ENCODE data around the gene ANTXR2.

The ANTXR2 gene

DNA sequence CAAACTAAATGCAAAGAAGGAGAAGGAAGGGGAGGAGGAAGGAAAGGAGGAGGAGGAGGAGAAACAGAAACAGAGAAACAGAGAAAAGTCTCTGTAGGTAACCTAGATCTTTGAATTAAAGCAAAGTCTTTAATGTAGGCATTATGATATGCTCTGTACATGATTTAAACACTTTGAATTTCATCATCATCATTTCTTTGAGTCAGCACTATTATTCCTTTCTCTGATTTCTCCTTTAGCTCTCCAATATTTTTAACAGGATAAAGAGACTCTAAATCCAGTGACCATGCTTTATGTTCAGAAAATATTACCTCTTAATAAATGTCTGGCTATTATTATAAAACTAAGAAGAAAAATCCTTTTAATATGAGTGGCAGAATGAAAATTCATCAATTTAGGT lies 124.3 kb downstream of the ANTXR2 start:
- Histone ChIP-seq H3K9ac (ENCODE audit: low read length) (no peak overlapping the region), H3K9me2 (ENCODE audit: low read depth, low read length) (no peaks in the 10 kb centered on the region), H3F3A (ENCODE audit: insufficient read depth, low read length) (no peaks in the 10 kb centered on the region), H3K9me3 (ENCODE audit: low read length) (no peaks in the 10 kb centered on the region), H4K20me1 (ENCODE audit: insufficient read depth, low read length) (no peaks in the 10 kb centered on the region), H3K4me2 (ENCODE audit: low read length) (no peak overlapping the region), H3K4me1 (ENCODE audit: insufficient read depth, low read length, severe bottlenecking) (no peaks in the 10 kb centered on the region), H2AFZ (ENCODE audit: low read length) (no peak overlapping the region), H3K79me2 (ENCODE audit: insufficient read depth, low read length) (no peaks in the 10 kb centered on the region), H3K36me3 (ENCODE audit: insufficient read depth, low read length) (no peaks in the 10 kb centered on the region), H3K27me3 (ENCODE audit: insufficient read depth, low read length) (no peaks in the 10 kb centered on the region), H3K4me3 (ENCODE audit: low read depth, low read length, poor library complexity, severe bottlenecking) (no peak overlapping the region), H3K27ac (ENCODE audit: low read depth, low read length, poor library complexity, severe bottlenecking) (no peak overlapping the region)
- TF ChIP-seq, protein P1, sequence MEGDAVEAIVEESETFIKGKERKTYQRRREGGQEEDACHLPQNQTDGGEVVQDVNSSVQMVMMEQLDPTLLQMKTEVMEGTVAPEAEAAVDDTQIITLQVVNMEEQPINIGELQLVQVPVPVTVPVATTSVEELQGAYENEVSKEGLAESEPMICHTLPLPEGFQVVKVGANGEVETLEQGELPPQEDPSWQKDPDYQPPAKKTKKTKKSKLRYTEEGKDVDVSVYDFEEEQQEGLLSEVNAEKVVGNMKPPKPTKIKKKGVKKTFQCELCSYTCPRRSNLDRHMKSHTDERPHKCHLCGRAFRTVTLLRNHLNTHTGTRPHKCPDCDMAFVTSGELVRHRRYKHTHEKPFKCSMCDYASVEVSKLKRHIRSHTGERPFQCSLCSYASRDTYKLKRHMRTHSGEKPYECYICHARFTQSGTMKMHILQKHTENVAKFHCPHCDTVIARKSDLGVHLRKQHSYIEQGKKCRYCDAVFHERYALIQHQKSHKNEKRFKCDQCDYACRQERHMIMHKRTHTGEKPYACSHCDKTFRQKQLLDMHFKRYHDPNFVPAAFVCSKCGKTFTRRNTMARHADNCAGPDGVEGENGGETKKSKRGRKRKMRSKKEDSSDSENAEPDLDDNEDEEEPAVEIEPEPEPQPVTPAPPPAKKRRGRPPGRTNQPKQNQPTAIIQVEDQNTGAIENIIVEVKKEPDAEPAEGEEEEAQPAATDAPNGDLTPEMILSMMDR (IDR thresholded peaks at IDR 0.05; ENCODE audit: low read length) = no peak
- no peak for TF ChIP-seq EZH2 (IDR thresholded peaks at IDR 0.05; ENCODE audit: borderline replicate concordance, low read length)

DNA sequence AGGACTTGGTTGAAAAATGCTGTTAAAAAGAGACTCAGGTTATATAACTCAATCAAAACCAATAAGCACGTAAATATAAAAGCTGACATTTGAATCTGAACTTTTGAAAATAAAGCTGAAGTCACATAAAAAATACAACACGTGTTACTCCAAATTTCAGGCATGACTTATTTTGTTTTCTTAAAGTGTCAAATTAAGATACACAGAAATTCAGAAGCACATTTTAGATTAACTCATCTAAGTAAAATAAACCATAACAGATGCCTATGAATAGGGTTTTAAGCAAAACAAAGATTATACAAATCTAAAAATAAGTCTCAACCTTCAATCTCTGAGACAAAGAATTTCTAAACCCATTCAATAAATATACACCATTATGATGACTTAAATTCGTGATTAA lies 124.8 kb downstream of the ANTXR2 start:
- H3K4me3 ChIP-seq (ENCODE audit: low read depth, low read length, poor library complexity, severe bottlenecking) = no peak overlapping the region
- H3F3A ChIP-seq (ENCODE audit: insufficient read depth, low read length) = no peaks in the 10 kb centered on the region
- H3K9ac ChIP-seq (ENCODE audit: low read length) = no peak overlapping the region
- no peaks in the 10 kb centered on the region for H3K79me2 ChIP-seq (ENCODE audit: insufficient read depth, low read length)
- H3K36me3 ChIP-seq (ENCODE audit: insufficient read depth, low read length) = no peaks in the 10 kb centered on the region
- no peaks in the 10 kb centered on the region for H3K27me3 ChIP-seq (ENCODE audit: insufficient read depth, low read length)
- no peaks in the 10 kb centered on the region for H4K20me1 ChIP-seq (ENCODE audit: insufficient read depth, low read length)
- H3K4me1 ChIP-seq (ENCODE audit: insufficient read depth, low read length, severe bottlenecking) = no peaks in the 10 kb centered on the region
- H3K4me2 ChIP-seq (ENCODE audit: low read length) = no peak overlapping the region
- H3K27ac ChIP-seq (ENCODE audit: low read depth, low read length, poor library complexity, severe bottlenecking) = no peak overlapping the region
- TF ChIP-seq, protein P1 (IDR thresholded peaks at IDR 0.05; ENCODE audit: low read length) = no peak
- TF ChIP-seq EZH2 (IDR thresholded peaks at IDR 0.05; ENCODE audit: borderline replicate concordance, low read length) = no peak
- no peaks in the 10 kb centered on the region for H3K9me2 ChIP-seq (ENCODE audit: low read depth, low read length)
- no peaks in the 10 kb centered on the region for H3K9me3 ChIP-seq (ENCODE audit: low read length)
- H2AFZ ChIP-seq (ENCODE audit: low read length) = no peak overlapping the region

DNA sequence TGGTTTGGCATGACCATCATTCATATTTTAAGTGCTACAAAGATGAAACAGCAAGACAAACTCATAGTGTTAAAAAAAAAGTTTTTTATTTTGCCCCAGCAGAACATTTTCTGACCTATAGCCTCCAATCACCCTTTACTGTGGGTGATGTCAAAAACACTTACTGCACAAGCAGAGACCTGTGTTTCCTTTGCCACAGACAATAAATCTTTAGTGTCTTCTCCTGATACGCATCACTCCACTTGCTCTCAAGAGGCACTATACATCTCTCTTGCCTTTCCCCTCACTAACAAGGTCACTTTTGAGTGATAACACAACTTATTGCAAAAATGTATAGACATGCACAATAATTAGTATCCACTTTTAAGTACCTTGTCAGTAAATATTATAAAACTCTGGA lies 125.6 kb downstream of the ANTXR2 start:
- Histone ChIP-seq H3K79me2 (ENCODE audit: insufficient read depth, low read length) (no peaks in the 10 kb centered on the region), H3K4me2 (ENCODE audit: low read length) (no peak overlapping the region), H3K27ac (ENCODE audit: low read depth, low read length, poor library complexity, severe bottlenecking) (no peak overlapping the region), H4K20me1 (ENCODE audit: insufficient read depth, low read length) (no peaks in the 10 kb centered on the region), H3K9ac (ENCODE audit: low read length) (no peak overlapping the region), H3K27me3 (ENCODE audit: insufficient read depth, low read length) (no peaks in the 10 kb centered on the region), H3K9me2 (ENCODE audit: low read depth, low read length) (no peaks in the 10 kb centered on the region), H3F3A (ENCODE audit: insufficient read depth, low read length) (no peaks in the 10 kb centered on the region), H3K4me1 (ENCODE audit: insufficient read depth, low read length, severe bottlenecking) (no peaks in the 10 kb centered on the region), H3K9me3 (ENCODE audit: low read length) (no peaks in the 10 kb centered on the region), H3K4me3 (ENCODE audit: low read depth, low read length, poor library complexity, severe bottlenecking) (no peak overlapping the region), H2AFZ (ENCODE audit: low read length) (no peak overlapping the region), H3K36me3 (ENCODE audit: insufficient read depth, low read length) (no peaks in the 10 kb centered on the region)
- no peak for TF ChIP-seq EZH2 (IDR thresholded peaks at IDR 0.05; ENCODE audit: borderline replicate concordance, low read length)
- TF ChIP-seq, protein P1 (IDR thresholded peaks at IDR 0.05; ENCODE audit: low read length) = no peak
